CD8-positive, alpha-beta memory T cell (primary cell): ENCODE data around the gene TPO. TPM values are rescaled to one million over a fixed set of nuclear protein-coding genes. Genes with fewer than 3 reads are reported as not detected.
"Not testable (repeated sequence)": the region's sequence is repeated elsewhere in the genome, so short reads cannot be mapped to it uniquely, and the experiment has no call there.

ENCODE experiments used
- CTCF ChIA-PET: fragments of 350-600 bp; sonication (Branson Sonifier 250); formaldehyde crosslinking; loops from one replicate; lab custom pipeline; 2021; ENCODE audit warnings: antibody characterized with exemption; lab: Charles Lee
- POLR2A ChIA-PET: fragments of 350-600 bp; sonication (Branson Sonifier 250); formaldehyde crosslinking; loops from one replicate; lab custom pipeline; 2021; ENCODE audit warnings: antibody characterized with exemption; lab: Charles Lee
- DNase-seq, 5 donors: peaks; one replicate each; pipeline versions ENCODE4 v3.0.0 to v3.0.0-alpha.2; 2020 to 2022; ENCODE audit warnings: mixed read lengths in 1 of 5
- H3K27ac ChIP-seq: one replicate; pipeline ENCODE4 v1.7.0; 2013; ENCODE audit warnings: low read depth, mild to moderate bottlenecking, low read length, moderate library complexity
- H3K27me3 ChIP-seq: 2 replicates; pipeline ENCODE4 v1.7.0; 2013; ENCODE audit warnings: low read length, mild to moderate bottlenecking; ENCODE audit not compliant: insufficient read depth, poor library complexity, severe bottlenecking
- H3K36me3 ChIP-seq: 2 replicates; pipeline ENCODE4 v1.7.0; 2013; ENCODE audit warnings: mild to moderate bottlenecking, low read length, moderate library complexity; ENCODE audit not compliant: insufficient read depth
- H3K4me1 ChIP-seq: 2 replicates; pipeline ENCODE4 v1.7.0; 2013; ENCODE audit warnings: mild to moderate bottlenecking, low read length, moderate library complexity; ENCODE audit not compliant: insufficient read depth
- H3K4me3 ChIP-seq: 2 replicates; pipeline ENCODE4 v1.7.0; 2013; ENCODE audit warnings: mild to moderate bottlenecking, low read length
- H3K9me3 ChIP-seq: 2 replicates; pipeline ENCODE4 v1.7.0; 2013; ENCODE audit warnings: mild to moderate bottlenecking, low read length
- H3K27ac Mint-ChIP-seq, 8 donors: one replicate each; pipeline ENCODE4 v1.8.0; 2020 to 2021; ENCODE audit warnings: mixed read lengths in 8 of 8, mild to moderate bottlenecking in 6 of 8, inconsistent platforms in 3 of 8, moderate library complexity in 3 of 8
- H3K27me3 Mint-ChIP-seq, 2 donors: one replicate each; pipeline ENCODE4 v1.8.0; 2020 to 2021; ENCODE audit warnings: mixed read lengths in 2 of 2, mild to moderate bottlenecking in 1 of 2, moderate library complexity in 1 of 2
- H3K36me3 Mint-ChIP-seq, 3 donors: one replicate each; pipeline ENCODE4 v1.8.0; 2020 to 2021; ENCODE audit warnings: mixed read lengths in 3 of 3, inconsistent platforms in 1 of 3, mild to moderate bottlenecking in 1 of 3
- H3K4me1 Mint-ChIP-seq, 3 donors: one replicate each; pipeline ENCODE4 v1.8.0; 2020 to 2021; ENCODE audit warnings: mixed read lengths in 3 of 3, inconsistent platforms in 1 of 3, mild to moderate bottlenecking in 1 of 3
- H3K4me3 Mint-ChIP-seq, 7 donors: one replicate each; pipeline ENCODE4 v1.8.0; 2020 to 2021; ENCODE audit warnings: mixed read lengths in 7 of 7, mild to moderate bottlenecking in 6 of 7, moderate library complexity in 4 of 7, inconsistent platforms in 2 of 7
- H3K9me3 Mint-ChIP-seq, 5 donors: one replicate each; pipeline ENCODE4 v1.8.0; 2020 to 2022; ENCODE audit warnings: mixed read lengths in 5 of 5, mild to moderate bottlenecking in 3 of 5, moderate library complexity in 2 of 5, inconsistent platforms in 1 of 5
- polyA plus RNA-seq: library from polyadenylated mRNA; unstranded; fragments of 300-500 nt; fragmentation: Illumina TruSeq; gene quantifications from one replicate; pipeline ENCODE4 v1.2.3, GENCODE V29; 2021
- total RNA-seq, 2 experiments: library from RNA; stranded (reverse); gene quantifications; one replicate each; pipeline ENCODE4 v1.2.3, GENCODE V29; 2021

TPO gene
- total and polyA plus RNA-seq, 3 experiments from 2014 or later = 1.8 TPM; not detected in 2

DNA sequence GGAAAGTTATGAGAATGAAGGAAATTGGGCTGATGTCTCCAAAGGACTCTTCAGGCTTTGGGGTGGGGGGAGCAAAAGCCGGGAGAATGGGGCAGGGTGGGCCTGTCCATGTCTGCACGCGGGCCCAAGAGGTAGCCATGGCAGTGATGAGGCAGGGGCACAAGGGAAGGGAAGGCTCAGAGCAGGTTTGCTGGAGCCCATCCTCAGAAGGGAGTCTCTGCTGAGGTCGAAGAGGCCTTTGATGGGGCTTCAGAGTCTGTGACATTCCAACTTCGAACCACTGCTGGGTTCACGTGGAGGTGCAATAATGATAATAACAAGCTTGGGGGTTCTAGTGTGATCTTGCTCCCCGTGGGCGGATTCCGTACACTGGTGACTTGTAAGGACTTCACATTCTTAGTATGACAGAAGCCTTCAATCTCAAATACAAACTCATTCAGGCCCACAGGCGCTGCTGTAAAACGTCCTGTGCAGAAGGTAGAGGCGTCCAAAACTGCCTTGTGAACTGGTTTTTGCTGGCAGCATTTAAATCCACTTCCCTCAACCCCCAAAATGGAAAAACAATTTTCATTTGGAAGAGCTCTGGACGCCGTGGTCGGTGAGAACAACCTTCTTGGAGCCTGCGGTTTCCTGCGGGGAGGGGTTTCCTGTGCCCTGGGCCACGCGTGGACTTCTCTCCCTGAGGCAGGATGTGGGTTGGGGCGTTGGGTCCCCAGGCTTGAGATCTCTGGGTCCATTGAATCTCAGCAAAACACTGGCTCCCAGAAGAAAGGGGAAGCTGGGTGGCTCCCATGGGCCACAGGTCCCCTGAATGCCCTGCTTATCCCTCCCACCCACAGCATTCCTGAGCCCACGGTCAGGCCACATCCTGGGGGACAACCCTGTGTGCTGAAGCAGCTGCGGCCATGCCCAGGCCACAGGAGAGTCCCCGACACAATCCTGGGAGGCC, 151.0 kb downstream of the TPO start:
- Mint-ChIP-seq H3K36me3 (no peaks in the 10 kb centered on the region), H3K27ac (peak overlapping the region in 1 of 8 donors; percentile 52), H3K4me3 (peak overlapping the region in 2 of 7 donors; percentile 18 to 28), H3K27me3 (peaks cover 0 to 2% of the 10 kb centered on the region in 2 donors), H3K4me1 (peaks cover 10 to 14% (median 13%) of the 10 kb centered on the region in 3 donors), H3K9me3 (peaks cover 0 to 3% (median 0%) of the 10 kb centered on the region in 5 donors)
- Histone ChIP-seq H3K9me3 (no peaks in the 10 kb centered on the region), H3K36me3 (no peaks in the 10 kb centered on the region), H3K4me3 (no peak overlapping the region), H3K27me3 (no peaks in the 10 kb centered on the region), H3K27ac (no peak overlapping the region), H3K4me1 (peaks cover 20% of the 10 kb centered on the region)
- POLR2A ChIA-PET = no interaction called here
- DNase-seq = no peak
- CTCF ChIA-PET = no interaction called here

- H3K27me3 Mint-ChIP-seq = peaks cover 0 to 2% of the 10 kb centered on the region in 2 donors
- no peak overlapping the region for H3K27ac ChIP-seq
- H3K4me3 ChIP-seq = no peak overlapping the region
- H3K4me3 Mint-ChIP-seq = no peak overlapping the region
- no peak for DNase-seq
- H3K27me3 ChIP-seq = no peaks in the 10 kb centered on the region
- no peaks in the 10 kb centered on the region for H3K9me3 ChIP-seq
- no peak overlapping the region for H3K27ac Mint-ChIP-seq
- peaks cover 10 to 14% (median 13%) of the 10 kb centered on the region in 3 donors for H3K4me1 Mint-ChIP-seq
- H3K4me1 ChIP-seq = peaks cover 20% of the 10 kb centered on the region
- no peaks in the 10 kb centered on the region for H3K36me3 Mint-ChIP-seq
- ChIA-PET CTCF (interaction anchor here (1.3 to 1.8 kb wide), 2 partner anchors 17 to 19 kb away, joined by 3 to 4 read pairs; no protein-coding TSS in a partner anchor), POLR2A (no interaction called here)
- H3K9me3 Mint-ChIP-seq = peaks cover 0 to 3% (median 0%) of the 10 kb centered on the region in 5 donors
- H3K36me3 ChIP-seq = no peaks in the 10 kb centered on the region
These were observed 154.5 kb downstream of the TPO start for GRCh38 chr2:1567556-1568344.

DNA sequence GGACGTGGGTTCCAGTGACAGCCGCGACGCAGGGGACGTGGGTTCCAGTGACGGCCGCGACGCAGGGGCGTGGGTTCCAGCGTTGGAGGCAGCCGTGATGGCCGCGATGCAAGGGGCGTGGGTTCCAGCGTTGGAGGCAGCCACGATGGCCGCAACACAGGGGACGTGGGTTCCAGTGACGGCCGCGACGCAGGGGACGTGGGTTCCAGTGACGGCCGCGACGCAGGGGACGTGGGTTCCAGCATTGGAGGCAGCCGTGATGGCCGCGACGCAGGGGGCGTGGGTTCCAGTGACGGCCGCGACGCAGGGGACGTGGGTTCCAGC, 155.0 kb downstream of the TPO start:
- H3K9me3 ChIP-seq, H3K4me3 ChIP-seq, H3K27me3 ChIP-seq, H3K36me3 Mint-ChIP-seq, H3K36me3 ChIP-seq, POLR2A ChIA-PET, H3K27ac Mint-ChIP-seq, H3K4me3 Mint-ChIP-seq, H3K27me3 Mint-ChIP-seq, H3K27ac ChIP-seq, H3K9me3 Mint-ChIP-seq, DNase-seq: not testable (repeated sequence)
- CTCF ChIA-PET = interaction anchor here (1.8 kb wide), 1 partner anchor 17 kb away, joined by 4 read pairs; no protein-coding TSS in a partner anchor
- H3K4me1 Mint-ChIP-seq = peaks cover 10 to 12% (median 11%) of the 10 kb centered on the region in 3 donors
- H3K4me1 ChIP-seq = peaks cover 18% of the 10 kb centered on the region

GRCh38 chr2:1569879-1570450, 156.7 kb downstream of the TPO start:
- Mint-ChIP-seq H3K4me1 (no peaks in the 10 kb centered on the region), H3K4me3 (no peak overlapping the region), H3K36me3 (no peaks in the 10 kb centered on the region), H3K27me3 (peaks cover 0 to 2% of the 10 kb centered on the region in 2 donors), H3K9me3 (peaks cover 0 to 3% (median 0%) of the 10 kb centered on the region in 5 donors), H3K27ac (no peak overlapping the region)
- no peaks in the 10 kb centered on the region for H3K9me3 ChIP-seq
- H3K27me3 ChIP-seq = no peaks in the 10 kb centered on the region
- no peak for DNase-seq
- ChIA-PET POLR2A (no interaction called here), CTCF (no interaction called here)
- H3K4me3 ChIP-seq = no peak overlapping the region
- no peaks in the 10 kb centered on the region for H3K36me3 ChIP-seq
- H3K4me1 ChIP-seq = peaks cover 1% of the 10 kb centered on the region
- no peak overlapping the region for H3K27ac ChIP-seq

DNA sequence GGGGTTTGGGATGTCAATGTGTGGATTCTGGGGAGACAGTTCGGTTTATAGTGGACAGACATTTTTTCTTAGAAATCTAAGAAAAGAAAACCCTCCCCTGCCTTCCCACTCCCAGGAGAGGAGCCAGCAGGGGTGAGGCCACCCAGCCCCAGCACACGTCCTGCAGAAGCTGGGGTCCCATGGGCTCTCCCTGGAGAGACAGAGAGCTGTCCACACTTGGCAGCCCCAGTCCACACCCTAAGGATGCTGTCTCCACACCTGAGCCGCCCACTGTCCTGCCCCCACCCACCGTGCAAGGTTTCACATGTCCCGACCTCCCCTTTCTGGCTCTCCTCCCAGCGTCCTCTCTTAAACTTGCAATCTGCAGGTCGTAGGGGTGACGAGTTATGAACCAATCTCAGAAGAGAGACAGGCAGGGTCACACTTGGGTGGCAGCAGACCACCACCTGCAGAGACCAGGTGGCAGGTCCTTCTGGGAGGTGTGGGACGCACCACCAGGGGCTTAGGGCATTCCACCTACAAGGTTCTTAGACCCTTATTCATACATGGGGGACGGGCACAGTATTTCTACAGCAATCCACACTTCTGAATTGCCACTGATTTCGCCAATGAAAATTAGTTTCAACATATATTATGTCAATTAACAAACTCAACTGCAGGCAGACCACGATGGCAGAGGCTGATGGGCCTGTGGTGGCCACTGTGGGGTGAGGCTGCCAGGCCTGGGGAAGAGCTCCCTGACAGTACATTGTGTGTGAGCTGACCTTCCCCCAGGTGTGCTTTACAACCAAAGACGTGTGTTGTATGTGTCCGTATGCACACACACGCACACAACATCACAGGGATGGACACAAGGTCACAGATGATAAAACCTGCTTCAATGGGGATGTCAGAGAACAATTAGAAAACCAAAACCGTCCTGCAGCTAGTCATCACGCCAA, 158.5 kb downstream of the TPO start:
- H3K4me3 Mint-ChIP-seq = no peak overlapping the region
- peaks cover 1 to 2% of the 10 kb centered on the region in 2 donors for H3K27me3 Mint-ChIP-seq
- H3K4me3 ChIP-seq = no peak overlapping the region
- no peaks in the 10 kb centered on the region for H3K27me3 ChIP-seq
- DNase-seq = no peak
- peaks cover 0 to 3% (median 0%) of the 10 kb centered on the region in 5 donors for H3K9me3 Mint-ChIP-seq
- CTCF ChIA-PET = no interaction called here
- POLR2A ChIA-PET = no interaction called here
- H3K9me3 ChIP-seq = no peaks in the 10 kb centered on the region
- H3K27ac ChIP-seq = no peak overlapping the region
- H3K36me3 Mint-ChIP-seq = no peaks in the 10 kb centered on the region
- H3K4me1 ChIP-seq = no peaks in the 10 kb centered on the region
- H3K27ac Mint-ChIP-seq = no peak overlapping the region
- no peaks in the 10 kb centered on the region for H3K36me3 ChIP-seq
- H3K4me1 Mint-ChIP-seq = no peaks in the 10 kb centered on the region

- no peaks in the 10 kb centered on the region for H3K27me3 ChIP-seq
- ChIA-PET CTCF (no interaction called here), POLR2A (no interaction called here)
- Mint-ChIP-seq H3K4me1 (no peaks in the 10 kb centered on the region), H3K9me3 (peaks cover 0 to under 1% (median 0%) of the 10 kb centered on the region in 5 donors), H3K4me3 (no peak overlapping the region), H3K27ac (no peak overlapping the region), H3K36me3 (no peaks in the 10 kb centered on the region), H3K27me3 (peaks cover 1 to 2% of the 10 kb centered on the region in 2 donors)
- no peaks in the 10 kb centered on the region for H3K4me1 ChIP-seq
- no peaks in the 10 kb centered on the region for H3K9me3 ChIP-seq
- no peaks in the 10 kb centered on the region for H3K36me3 ChIP-seq
- H3K27ac ChIP-seq = no peak overlapping the region
- no peak for DNase-seq
- H3K4me3 ChIP-seq = no peak overlapping the region
These were observed 159.4 kb downstream of the TPO start for GRCh38 chr2:1572638-1573037.

DNA sequence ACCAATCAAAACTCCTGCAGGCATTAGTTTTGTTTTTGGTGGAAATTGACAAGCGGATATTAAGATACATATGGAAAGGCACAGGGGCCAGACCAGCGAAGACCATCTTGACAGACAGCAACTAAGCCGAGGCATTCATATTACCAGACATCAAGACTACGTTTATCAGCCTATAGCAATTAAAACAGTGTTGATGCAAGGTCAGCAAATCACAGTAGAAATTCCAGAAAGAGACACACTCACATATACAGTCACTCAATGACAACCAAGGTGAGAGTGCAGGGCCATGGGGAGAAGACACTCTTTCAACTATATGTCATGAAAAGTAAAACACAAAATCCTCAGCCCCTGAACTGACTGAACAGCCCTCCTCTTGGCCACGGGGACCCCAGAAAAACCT, 164.6 kb downstream of the TPO start:
- no peaks in the 10 kb centered on the region for H3K36me3 Mint-ChIP-seq
- no peaks in the 10 kb centered on the region for H3K4me1 Mint-ChIP-seq
- ChIA-PET POLR2A (no interaction called here), CTCF (no interaction called here)
- Histone ChIP-seq H3K4me1 (no peaks in the 10 kb centered on the region), H3K27ac (no peak overlapping the region), H3K9me3 (no peaks in the 10 kb centered on the region), H3K36me3 (no peaks in the 10 kb centered on the region), H3K27me3 (no peaks in the 10 kb centered on the region), H3K4me3 (no peak overlapping the region)
- no peak overlapping the region for H3K27ac Mint-ChIP-seq
- no peak overlapping the region for H3K4me3 Mint-ChIP-seq
- H3K9me3 Mint-ChIP-seq = peaks cover 0 to 6% (median 0%) of the 10 kb centered on the region in 5 donors
- peaks cover 1 to 4% of the 10 kb centered on the region in 2 donors for H3K27me3 Mint-ChIP-seq
- DNase-seq = no peak
